Middle frontal gyrus (tissue), 1 donor: ENCODE measurements around the gene NF2.

Experiments
- DNase-seq: peaks from one replicate; pipeline ENCODE4 v3.0.0-alpha.2; 2015; ENCODE audit warnings: low spot score; ENCODE audit errors: extremely low spot score

NF2 gene

GRCh38 chr22:29630987-29631386 is 27.6 kb downstream of the NF2 start:
- DNase-seq = no peak

GRCh38 chr22:29631725-29632124 is 28.3 kb downstream of the NF2 start:
- DNase-seq = no peak

- DNase-seq = no peak
Measured at GRCh38 chr22:29632672-29633071, 29.2 kb downstream of the NF2 start.

GRCh38 chr22:29633514-29634312 is 30.3 kb downstream of the NF2 start:
- DNase-seq = no peak

GRCh38 chr22:29634847-29635246 is 31.4 kb downstream of the NF2 start:
- DNase-seq = no peak

GRCh38 chr22:29635734-29636357 is 32.4 kb downstream of the NF2 start:
- DNase-seq = no peak

GRCh38 chr22:29636751-29637150 is 33.3 kb downstream of the NF2 start:
- no peak for DNase-seq

- no peak for DNase-seq
Measured at GRCh38 chr22:29637181-29637580, 33.7 kb downstream of the NF2 start.

- DNase-seq = no peak
Measured at GRCh38 chr22:29638678-29639077, 35.2 kb downstream of the NF2 start.

- no peak for DNase-seq
Measured at GRCh38 chr22:29639096-29639495, 35.7 kb downstream of the NF2 start.

- DNase-seq = no peak
Measured at GRCh38 chr22:29641042-29641699, 37.7 kb downstream of the NF2 start.

GRCh38 chr22:29641700-29642330 is 38.4 kb downstream of the NF2 start:
- no peak for DNase-seq

- DNase-seq = no peak
Measured at GRCh38 chr22:29642694-29643093, 39.3 kb downstream of the NF2 start.

GRCh38 chr22:29647954-29648737 is 44.7 kb downstream of the NF2 start:
- DNase-seq = no peak

- DNase-seq = no peak
Measured at GRCh38 chr22:29650370-29650769, 46.9 kb downstream of the NF2 start.

GRCh38 chr22:29651652-29652051 is 48.2 kb downstream of the NF2 start:
- no peak for DNase-seq

GRCh38 chr22:29654420-29654819 is 51.0 kb downstream of the NF2 start:
- DNase-seq = no peak

GRCh38 chr22:29654882-29655281 is 51.4 kb downstream of the NF2 start:
- DNase-seq = no peak

GRCh38 chr22:29658176-29658575 is 54.7 kb downstream of the NF2 start:
- DNase-seq = no peak

GRCh38 chr22:29660021-29660420 is 56.6 kb downstream of the NF2 start:
- DNase-seq = no peak

- DNase-seq = no peak
Measured at GRCh38 chr22:29661336-29661735, 57.9 kb downstream of the NF2 start.
